ENCODE results near the gene HIPK2. TPM values are rescaled to one million over a fixed set of nuclear protein-coding genes. Genes with fewer than 3 reads are reported as not detected.

The HIPK2 gene
- total RNA-seq, 4 donors from 2014 or later, result 16.6 to 60.2 (median 35.1) TPM

DNA sequence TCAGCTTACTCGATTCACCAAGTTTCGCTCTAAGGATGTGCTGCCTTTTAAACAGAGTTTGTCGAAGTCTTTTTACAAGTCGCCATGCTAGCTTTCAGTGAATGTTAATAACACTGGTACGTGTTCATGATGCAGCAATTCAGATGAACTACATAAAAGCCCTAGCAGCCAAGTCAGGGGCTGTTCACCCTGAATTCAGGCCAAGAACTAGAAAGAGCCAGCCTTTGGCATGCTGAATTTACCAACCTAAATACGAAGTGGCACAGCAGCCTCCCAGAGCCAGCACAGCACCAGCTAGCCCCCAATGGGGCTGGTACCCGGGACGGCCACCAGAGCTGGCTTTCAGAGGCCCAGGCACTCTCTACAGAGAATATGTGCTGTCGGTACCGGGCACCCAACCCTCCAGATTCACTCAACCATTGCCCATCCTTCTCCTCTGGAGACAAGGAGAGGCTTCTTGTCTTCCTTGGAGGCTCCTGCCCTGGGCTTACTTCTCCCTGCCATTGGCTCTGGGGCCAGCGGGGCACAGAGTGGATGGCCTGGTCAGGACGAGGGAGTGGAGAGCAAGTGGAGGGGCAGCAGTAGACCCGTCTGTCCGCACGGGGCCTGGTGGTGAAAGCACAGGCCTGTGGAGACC is 64.2 kb downstream of the HIPK2 start:
- peak in 2 of 3 donors; percentile 13 to 43 for DNase-seq
- no peak for TF ChIP-seq POLR2A (IDR thresholded peaks at IDR 0.05)
- TF ChIP-seq, protein P1, sequence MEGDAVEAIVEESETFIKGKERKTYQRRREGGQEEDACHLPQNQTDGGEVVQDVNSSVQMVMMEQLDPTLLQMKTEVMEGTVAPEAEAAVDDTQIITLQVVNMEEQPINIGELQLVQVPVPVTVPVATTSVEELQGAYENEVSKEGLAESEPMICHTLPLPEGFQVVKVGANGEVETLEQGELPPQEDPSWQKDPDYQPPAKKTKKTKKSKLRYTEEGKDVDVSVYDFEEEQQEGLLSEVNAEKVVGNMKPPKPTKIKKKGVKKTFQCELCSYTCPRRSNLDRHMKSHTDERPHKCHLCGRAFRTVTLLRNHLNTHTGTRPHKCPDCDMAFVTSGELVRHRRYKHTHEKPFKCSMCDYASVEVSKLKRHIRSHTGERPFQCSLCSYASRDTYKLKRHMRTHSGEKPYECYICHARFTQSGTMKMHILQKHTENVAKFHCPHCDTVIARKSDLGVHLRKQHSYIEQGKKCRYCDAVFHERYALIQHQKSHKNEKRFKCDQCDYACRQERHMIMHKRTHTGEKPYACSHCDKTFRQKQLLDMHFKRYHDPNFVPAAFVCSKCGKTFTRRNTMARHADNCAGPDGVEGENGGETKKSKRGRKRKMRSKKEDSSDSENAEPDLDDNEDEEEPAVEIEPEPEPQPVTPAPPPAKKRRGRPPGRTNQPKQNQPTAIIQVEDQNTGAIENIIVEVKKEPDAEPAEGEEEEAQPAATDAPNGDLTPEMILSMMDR (IDR thresholded peaks at IDR 0.05), result no peak
- no peaks in the 10 kb centered on the region for H3K9me3 ChIP-seq
- H3K4me1 ChIP-seq, result no peaks in the 10 kb centered on the region
- H3K36me3 ChIP-seq, result peaks cover 0 to 36% (median 0%) of the 10 kb centered on the region in 3 donors
- H3K27me3 ChIP-seq, result no peaks in the 10 kb centered on the region
- H3K4me3 ChIP-seq, result no peak overlapping the region
- H3K27ac ChIP-seq, result peak overlapping the region in 2 of 4 donors; percentile 44 to 75

DNA sequence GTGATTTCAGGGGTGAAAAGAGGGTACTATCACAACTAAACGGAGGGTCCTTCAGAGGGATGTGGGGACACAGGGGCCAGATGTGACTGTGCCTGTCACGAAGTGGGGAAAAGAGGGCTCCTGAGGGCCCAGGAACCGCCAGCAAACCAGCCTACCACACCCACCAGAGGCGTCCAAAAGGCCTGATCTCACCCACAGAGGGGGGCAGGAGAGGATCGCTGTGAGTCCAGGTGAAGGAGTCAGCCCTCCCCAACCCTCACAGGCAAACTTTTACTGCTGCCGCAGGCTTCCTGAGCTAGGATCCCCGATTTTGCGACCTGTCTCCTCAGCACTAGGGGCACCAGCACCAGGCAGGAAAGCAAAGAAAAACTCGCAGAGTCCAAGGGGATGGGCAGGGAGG is 64.7 kb downstream of the HIPK2 start:
- Histone ChIP-seq H3K4me1 (no peaks in the 10 kb centered on the region), H3K27ac (no peak overlapping the region), H3K27me3 (no peaks in the 10 kb centered on the region), H3K36me3 (peaks cover 0 to 39% (median 0%) of the 10 kb centered on the region in 3 donors), H3K4me3 (no peak overlapping the region), H3K9me3 (no peaks in the 10 kb centered on the region)
- TF ChIP-seq POLR2A (IDR thresholded peaks at IDR 0.05), result no peak
- TF ChIP-seq, protein P1 (IDR thresholded peaks at IDR 0.05), result no peak
- peak in 1 of 3 donors; percentile 37 for DNase-seq

DNA sequence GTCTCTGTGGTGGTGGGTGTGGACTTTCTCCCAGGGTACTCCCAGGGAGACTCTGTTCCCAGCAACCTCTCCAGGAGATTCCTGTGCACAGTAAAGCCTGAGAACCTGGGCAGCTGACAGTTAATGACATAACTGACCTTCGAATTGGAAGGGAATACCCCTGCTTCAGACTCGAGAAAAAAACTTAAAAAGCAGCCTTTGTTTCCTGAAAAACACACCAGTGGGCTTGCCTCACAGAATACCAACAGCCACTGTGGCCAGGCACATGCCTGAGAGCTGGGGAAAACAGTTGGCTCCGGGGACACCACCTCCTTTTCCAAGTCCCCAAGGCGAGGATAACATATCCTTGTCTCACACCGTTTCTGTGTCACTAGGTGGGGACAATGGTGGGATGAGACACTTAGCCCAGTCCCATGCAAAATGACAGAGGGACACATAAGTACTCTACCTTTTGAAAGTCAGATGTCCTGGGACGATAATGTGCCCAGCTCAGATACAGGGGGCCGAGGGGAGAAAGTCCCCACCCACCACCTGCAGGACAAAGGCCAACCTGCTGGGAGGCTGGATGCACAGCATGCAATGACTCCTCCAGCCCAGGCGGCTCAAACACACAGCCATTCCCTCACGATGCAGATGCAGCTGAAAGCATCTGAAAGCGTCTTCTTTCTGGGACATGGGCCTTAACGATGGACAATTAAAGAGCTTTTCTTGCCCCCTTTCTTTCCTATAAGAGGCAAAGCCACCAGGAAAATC is 65.6 kb downstream of the HIPK2 start:
- Histone ChIP-seq H3K4me1 (no peaks in the 10 kb centered on the region), H3K27me3 (no peaks in the 10 kb centered on the region), H3K9me3 (no peaks in the 10 kb centered on the region), H3K36me3 (peaks cover 0 to 48% (median 0%) of the 10 kb centered on the region in 3 donors), H3K4me3 (no peak overlapping the region), H3K27ac (no peak overlapping the region)
- peak in 2 of 3 donors; percentile 15 to 34 for DNase-seq
- TF ChIP-seq, protein P1 (IDR thresholded peaks at IDR 0.05), result no peak
- no peak for TF ChIP-seq POLR2A (IDR thresholded peaks at IDR 0.05)

DNA sequence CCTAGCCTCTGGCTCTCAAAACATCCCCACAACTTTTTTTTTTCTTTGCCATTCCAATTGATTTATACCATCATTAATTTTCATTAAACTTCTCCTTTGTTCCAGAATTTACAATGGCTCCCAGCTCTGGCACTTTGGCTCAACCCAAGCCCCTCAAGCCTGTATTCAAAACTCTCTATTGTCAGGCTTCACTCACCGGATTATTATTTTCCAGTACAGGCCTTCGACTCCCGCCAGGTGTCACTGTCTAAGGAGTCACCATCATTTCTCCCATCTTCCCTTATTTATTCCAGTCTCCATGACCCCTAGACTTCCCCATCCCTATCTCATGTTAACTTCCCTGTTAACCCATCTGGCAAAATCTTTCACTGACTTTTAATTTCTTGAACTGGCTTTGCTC is 67.8 kb downstream of the HIPK2 start:
- no peak for DNase-seq
- Histone ChIP-seq H3K27me3 (no peaks in the 10 kb centered on the region), H3K9me3 (no peaks in the 10 kb centered on the region), H3K4me1 (no peaks in the 10 kb centered on the region), H3K4me3 (no peak overlapping the region), H3K27ac (no peak overlapping the region), H3K36me3 (peaks cover 0 to 40% (median 0%) of the 10 kb centered on the region in 3 donors)
- TF ChIP-seq, protein P1 (IDR thresholded peaks at IDR 0.05), result no peak
- no peak for TF ChIP-seq POLR2A (IDR thresholded peaks at IDR 0.05)

DNA sequence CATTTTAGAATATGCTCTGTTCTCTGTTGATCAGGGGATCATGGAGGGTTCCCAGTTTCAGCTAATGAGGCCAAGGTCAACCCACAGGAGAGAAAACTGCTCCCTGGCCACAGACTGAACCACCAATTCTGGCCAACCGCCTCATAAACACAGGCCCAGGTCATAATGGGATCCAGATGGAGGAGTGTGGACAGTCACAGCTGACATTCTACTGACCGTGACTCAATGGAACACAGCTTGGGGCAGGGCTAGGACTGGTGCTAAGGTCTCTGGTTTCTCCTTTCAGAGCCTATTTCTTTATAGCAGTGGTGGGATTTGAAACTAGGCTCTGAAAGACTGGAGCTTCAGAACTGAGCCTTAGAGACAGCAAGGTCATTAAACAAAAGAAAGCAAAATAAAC is 68.3 kb downstream of the HIPK2 start:
- Histone ChIP-seq H3K4me1 (no peaks in the 10 kb centered on the region), H3K27ac (no peak overlapping the region)

More for the DNA sequence above, 68.3 kb downstream of the HIPK2 start:
- H3K9me3 ChIP-seq, result no peaks in the 10 kb centered on the region
- DNase-seq, result peak in 1 of 3 donors; percentile 35
- no peaks in the 10 kb centered on the region for H3K27me3 ChIP-seq
- H3K36me3 ChIP-seq, result peaks cover 0 to 35% (median 0%) of the 10 kb centered on the region in 3 donors
- TF ChIP-seq POLR2A (IDR thresholded peaks at IDR 0.05), result no peak
- TF ChIP-seq, protein P1 (IDR thresholded peaks at IDR 0.05), result no peak
- H3K4me3 ChIP-seq, result no peak overlapping the region
